Progenitor cell of endocrine pancreas (in vitro differentiated cells): ENCODE results near the gene SIX2. TPM values are rescaled to one million over a fixed set of nuclear protein-coding genes. Genes with fewer than 3 reads are reported as not detected.

ENCODE experiments used
- DNase-seq: peaks from one replicate; pipeline ENCODE4 v3.0.0; 2021; ENCODE audit warnings: low spot score; ENCODE audit not compliant: unreplicated experiment
- H3K27ac Mint-ChIP-seq: 2 replicates; pipeline ENCODE4 v1.8.0; 2021; ENCODE audit warnings: mild to moderate bottlenecking, moderate library complexity, mixed read lengths
- H3K27me3 Mint-ChIP-seq: 2 replicates; pipeline ENCODE4 v1.8.0; 2021; ENCODE audit warnings: mixed read lengths
- H3K36me3 Mint-ChIP-seq: 2 replicates; pipeline ENCODE4 v1.8.0; 2022; ENCODE audit warnings: mixed read lengths; ENCODE audit not compliant: insufficient read depth
- H3K4me1 Mint-ChIP-seq: 2 replicates; pipeline ENCODE4 v1.8.0; 2021; ENCODE audit warnings: low read depth, mixed read lengths
- H3K4me3 Mint-ChIP-seq: 2 replicates; pipeline ENCODE4 v1.8.0; 2021; ENCODE audit warnings: low read depth, mild to moderate bottlenecking, moderate library complexity, mixed read lengths
- H3K9me3 Mint-ChIP-seq: 2 replicates; pipeline ENCODE4 v1.8.0; 2021; ENCODE audit warnings: low read depth, mixed read lengths
- CTCF ChIP-seq: fragments of 200-600 bp; sonication (generic); IDR thresholded peaks from one replicate; pipeline ENCODE4 v1.5.0; 2021; ENCODE audit warnings: antibody characterized with exemption, mild to moderate bottlenecking; ENCODE audit not compliant: unreplicated experiment
- long read RNA-seq: library from polyadenylated mRNA; unstranded; transcript quantifications from one replicate; pipeline ENCODE4 v2.0.0, GENCODE V29; 2020
- total RNA-seq: library from RNA; stranded (reverse); gene quantifications from 2 replicates; pipeline ENCODE4 v1.2.1, GENCODE V29; 2021

SIX2 gene
- total RNA-seq: 4.0 and 7.0 TPM in 2 replicates
- long read RNA-seq: 0 reads

GRCh38 chr2:45009303-45009927, at the start of gene SIX2:
SIX2 (minus strand) TSS chr2:45009452; CDS start chr2:45009110, 342 bp downstream.
- Mint-ChIP-seq H3K4me1 (peaks cover 11% of the 10 kb centered on the region), H3K9me3 (no peaks in the 10 kb centered on the region), H3K27ac (peak within 1 kb of the TSS; percentile 71), H3K27me3 (peaks cover 83% of the 10 kb centered on the region), H3K36me3 (peaks cover 1% of the 10 kb centered on the region), H3K4me3 (peak within 1 kb of the TSS; percentile 61)
- DNase-seq: peak; percentile 79
- no peak for TF ChIP-seq CTCF

- peak; percentile 13 for TF ChIP-seq CTCF
- Mint-ChIP-seq H3K9me3 (no peaks in the 10 kb centered on the region), H3K27me3 (peaks cover 10% of the 10 kb centered on the region), H3K27ac (no peak overlapping the region), H3K4me1 (peaks cover 10% of the 10 kb centered on the region), H3K4me3 (no peak overlapping the region), H3K36me3 (no peaks in the 10 kb centered on the region)
- DNase-seq: no peak
These were observed 45.9 kb upstream of the SIX2 start for GRCh38 chr2:45055162-45055605.

GRCh38 chr2:45053966-45054365, 44.7 kb upstream of the SIX2 start:
- Mint-ChIP-seq H3K9me3 (no peaks in the 10 kb centered on the region), H3K36me3 (no peaks in the 10 kb centered on the region), H3K27me3 (peaks cover 14% of the 10 kb centered on the region), H3K4me3 (no peak overlapping the region), H3K4me1 (peaks cover 10% of the 10 kb centered on the region), H3K27ac (no peak overlapping the region)
- TF ChIP-seq CTCF: no peak
- no peak for DNase-seq

GRCh38 chr2:45052388-45052928, 43.2 kb upstream of the SIX2 start:
- Mint-ChIP-seq H3K9me3 (no peaks in the 10 kb centered on the region), H3K27ac (no peak overlapping the region), H3K36me3 (no peaks in the 10 kb centered on the region), H3K4me3 (no peak overlapping the region), H3K27me3 (peaks cover 18% of the 10 kb centered on the region), H3K4me1 (peaks cover 10% of the 10 kb centered on the region)
- no peak for DNase-seq
- TF ChIP-seq CTCF: no peak

- Mint-ChIP-seq H3K27me3 (peaks cover 34% of the 10 kb centered on the region), H3K9me3 (no peaks in the 10 kb centered on the region), H3K27ac (no peak overlapping the region), H3K4me1 (no peaks in the 10 kb centered on the region), H3K36me3 (no peaks in the 10 kb centered on the region), H3K4me3 (no peak overlapping the region)
- DNase-seq: no peak
- TF ChIP-seq CTCF: no peak
These were observed 40.5 kb upstream of the SIX2 start for GRCh38 chr2:45049569-45050336.
